Activated CD8-positive, alpha-beta memory T cell treated with anti-CD3 and anti-CD28 coated beads for 24 hours (primary cell): ENCODE data around the gene GRK5.
"Not testable (repeated sequence)": the region's sequence is repeated elsewhere in the genome, so short reads cannot be mapped to it uniquely, and the experiment has no call there.

Source experiments
- DNase-seq: peaks from one replicate; pipeline ENCODE4 v3.0.0-alpha.2; 2020

The GRK5 gene

DNA sequence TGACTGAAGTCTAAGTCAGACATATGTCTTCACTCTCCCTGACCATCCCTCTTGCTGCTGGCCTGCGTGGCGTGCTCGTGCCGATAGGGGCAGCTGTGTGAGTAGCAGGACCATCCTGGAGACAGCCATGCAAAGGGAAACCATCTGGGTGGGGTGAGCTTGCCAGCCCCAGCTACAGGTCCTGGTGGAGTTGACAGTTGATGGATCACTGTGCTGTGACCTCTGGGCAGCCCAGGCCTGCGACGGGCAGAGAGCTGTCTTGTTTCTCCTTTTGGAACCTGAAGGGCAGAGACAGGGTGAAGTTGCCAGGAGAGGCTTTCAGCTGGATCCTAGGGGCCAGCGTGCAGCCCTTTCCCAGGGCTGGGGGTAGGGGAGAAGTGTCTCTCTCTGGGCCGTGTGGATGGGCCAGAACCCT lies 44.7 kb downstream of the GRK5 start:
- DNase-seq: no peak

GRCh38 chr10:119252470-119253151 lies 45.2 kb downstream of the GRK5 start:
- no peak for DNase-seq

DNA sequence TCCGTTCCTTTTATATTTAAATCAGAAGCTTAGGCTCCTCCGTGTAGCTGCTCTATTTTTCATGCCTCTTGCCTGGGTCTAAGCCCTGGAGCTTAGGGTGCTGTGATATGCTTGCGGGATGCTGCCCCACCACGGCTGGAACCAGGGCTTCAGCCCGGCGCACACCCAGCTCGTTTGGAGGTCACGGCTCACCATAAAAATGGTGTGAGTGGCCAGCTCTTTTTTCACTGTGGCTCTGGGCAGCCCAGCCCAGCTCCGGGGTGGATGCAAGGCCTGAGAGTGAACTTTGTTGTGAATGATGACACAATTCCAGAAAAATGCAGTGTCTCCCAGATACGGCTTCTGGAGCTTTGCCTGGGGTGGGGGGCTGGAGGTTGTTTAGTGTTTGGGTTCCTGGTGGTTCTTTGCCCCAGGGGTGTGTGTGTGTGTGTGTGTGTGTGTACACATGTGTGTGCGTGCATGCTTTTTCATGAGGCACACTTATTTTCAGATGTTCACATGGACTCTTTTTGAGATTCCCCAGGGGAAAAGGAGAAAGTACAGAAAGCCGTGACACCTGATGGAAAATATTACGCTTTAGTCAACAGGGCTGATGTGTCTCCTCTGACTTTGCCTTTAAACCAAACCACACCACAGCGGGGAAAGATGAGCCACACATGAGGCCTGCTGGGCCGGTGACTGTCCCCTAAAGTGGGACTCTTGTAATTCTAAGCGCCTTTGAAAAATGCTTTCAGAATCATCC lies 46.2 kb downstream of the GRK5 start:
- DNase-seq: no peak

- DNase-seq: no peak
These were observed 47.0 kb downstream of the GRK5 start for GRCh38 chr10:119254335-119254734.

DNA sequence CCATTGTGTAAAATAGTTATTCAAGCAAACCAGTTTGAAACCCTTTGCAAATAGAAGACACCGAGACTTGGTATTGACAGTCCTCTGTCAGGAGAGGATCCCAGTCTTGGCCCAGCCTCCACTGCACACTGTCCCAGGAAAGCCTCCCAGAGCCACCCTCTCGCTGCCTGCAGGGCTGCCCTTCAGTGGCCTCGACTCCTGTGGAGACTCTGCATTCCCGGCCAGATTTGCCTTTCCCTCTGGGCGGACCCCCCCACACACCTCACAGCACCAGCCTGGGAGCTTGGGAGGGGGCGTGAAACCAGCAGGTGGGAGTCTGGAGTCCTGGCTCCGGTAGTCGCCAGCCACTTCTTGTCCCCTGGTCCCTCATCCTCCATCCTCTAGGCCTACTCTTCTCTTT lies 48.7 kb downstream of the GRK5 start:
- DNase-seq: no peak

DNA sequence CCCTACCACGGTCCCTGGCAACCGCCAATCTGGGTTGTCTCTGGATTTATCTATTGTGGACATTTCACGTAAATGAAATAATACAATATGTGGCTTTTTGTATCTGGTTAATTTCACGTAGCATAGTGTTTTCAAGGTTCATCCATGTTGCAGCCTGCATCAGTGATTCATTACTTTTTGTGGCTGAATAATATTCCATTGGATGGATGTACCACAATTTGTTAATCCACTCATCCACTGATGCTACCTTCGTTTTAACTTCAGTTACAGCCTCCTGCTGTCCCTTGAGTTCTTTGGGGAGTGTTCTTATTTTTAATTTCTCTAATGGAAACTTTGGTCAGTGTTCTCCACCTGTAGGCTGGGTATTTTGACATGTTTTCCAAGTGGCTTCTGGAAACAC lies 49.5 kb downstream of the GRK5 start:
- DNase-seq: no peak

DNA sequence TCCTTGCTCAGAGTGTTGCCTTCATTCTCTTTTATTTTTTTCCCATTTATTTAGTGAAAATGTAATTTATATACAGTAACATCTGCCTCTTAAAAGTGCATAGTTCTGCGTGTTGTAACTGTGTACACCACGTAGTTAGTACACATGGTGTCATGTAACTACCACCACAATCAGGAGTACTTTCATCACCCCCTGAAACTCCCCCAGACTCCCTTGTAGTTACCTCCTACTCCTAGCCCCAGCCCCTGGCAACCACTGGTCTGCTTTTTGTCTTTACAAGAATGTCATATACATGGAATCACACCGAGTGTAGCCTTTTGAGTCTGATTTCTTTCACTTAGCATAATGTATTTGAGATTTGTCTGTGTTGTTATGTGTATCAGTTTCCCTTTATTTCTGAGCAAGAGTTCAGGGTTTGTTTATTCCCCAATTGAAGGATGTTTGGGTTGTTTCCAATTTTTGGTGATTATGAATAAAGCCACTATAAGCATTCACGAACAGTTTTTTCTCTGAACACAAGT lies 50.6 kb downstream of the GRK5 start:
- no peak for DNase-seq

DNA sequence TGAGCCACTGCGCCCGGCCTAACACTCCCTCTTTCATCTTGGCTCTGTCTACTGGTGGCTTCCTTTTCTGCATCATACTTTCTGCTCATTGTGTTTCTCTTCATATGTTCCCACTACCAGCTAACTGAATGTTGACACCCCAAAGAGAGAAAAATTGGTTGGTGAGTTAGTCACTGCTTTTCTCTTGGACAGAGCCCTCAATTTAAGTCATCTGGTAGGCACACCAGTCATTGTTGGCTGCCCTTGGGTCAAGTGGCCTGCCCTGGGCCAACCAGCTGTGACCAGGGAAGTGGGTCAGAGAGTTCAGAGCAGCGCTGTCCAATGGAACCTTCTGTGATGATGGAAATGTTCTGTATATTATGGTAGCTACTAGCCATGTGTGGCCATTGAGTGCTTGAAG lies 52.0 kb downstream of the GRK5 start:
- no peak for DNase-seq

DNA sequence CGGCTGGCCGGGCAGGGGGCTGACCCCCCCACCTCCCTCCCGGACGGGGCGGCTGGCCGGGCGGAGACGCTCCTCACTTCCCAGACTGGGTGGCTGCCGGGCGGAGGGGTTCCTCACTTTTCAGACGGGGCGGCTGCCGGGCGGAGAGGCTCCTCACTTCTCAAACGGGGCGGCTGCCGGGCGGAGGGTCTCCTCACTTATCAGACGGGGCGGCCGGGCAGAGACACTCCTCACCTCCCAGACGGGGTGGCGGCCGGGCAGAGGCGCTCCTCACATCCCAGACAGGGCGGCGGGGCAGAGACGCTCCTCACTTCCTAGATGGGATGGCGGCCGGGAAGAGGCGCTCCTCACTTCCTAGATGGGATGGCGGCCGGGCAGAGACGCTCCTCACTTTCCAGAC lies 53.6 kb downstream of the GRK5 start:
- DNase-seq: not testable (repeated sequence)

GRCh38 chr10:119263951-119264617 lies 56.7 kb downstream of the GRK5 start:
- no peak for DNase-seq

GRCh38 chr10:119265691-119266090 lies 58.3 kb downstream of the GRK5 start:
- DNase-seq: no peak

GRCh38 chr10:119267384-119267783 lies 60.0 kb downstream of the GRK5 start:
- no peak for DNase-seq

- DNase-seq: no peak
These were observed 61.1 kb downstream of the GRK5 start for GRCh38 chr10:119268428-119268827.

- DNase-seq: peak; percentile 81
These were observed 61.6 kb downstream of the GRK5 start for GRCh38 chr10:119268871-119269506.

- no peak for DNase-seq
These were observed 62.4 kb downstream of the GRK5 start for GRCh38 chr10:119269737-119270136.

DNA sequence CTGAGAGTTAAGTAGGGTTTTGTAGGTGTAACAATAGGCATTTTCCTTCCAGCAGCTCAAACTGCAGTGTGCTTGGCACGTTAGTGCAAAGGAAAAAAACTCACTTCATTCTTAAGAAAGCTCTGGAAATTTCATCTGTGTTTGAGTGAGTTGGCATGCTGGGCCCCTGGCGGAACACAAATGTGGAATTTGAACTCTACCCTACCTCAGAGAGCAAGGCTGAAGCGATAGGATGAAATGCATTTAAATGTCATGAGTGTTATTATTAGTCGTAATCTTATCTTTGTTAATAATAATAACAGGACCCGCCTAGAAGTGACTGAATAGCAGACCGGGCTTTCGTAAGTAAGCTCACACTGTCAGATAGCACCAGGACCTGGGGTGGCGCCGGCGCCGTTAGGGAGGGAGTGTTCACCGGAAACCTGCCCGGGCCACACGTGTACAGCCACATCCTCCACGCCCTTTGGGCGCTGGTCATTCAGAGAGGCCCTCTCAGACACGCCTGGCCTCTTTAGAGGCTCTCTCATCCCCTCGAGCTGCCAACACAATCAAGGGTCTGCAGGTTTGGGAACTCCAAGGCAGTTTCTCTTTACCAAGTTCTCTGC lies 63.5 kb downstream of the GRK5 start:
- DNase-seq: peak; percentile 77

GRCh38 chr10:119272338-119272734 lies 65.0 kb downstream of the GRK5 start:
- DNase-seq: not testable (repeated sequence)

DNA sequence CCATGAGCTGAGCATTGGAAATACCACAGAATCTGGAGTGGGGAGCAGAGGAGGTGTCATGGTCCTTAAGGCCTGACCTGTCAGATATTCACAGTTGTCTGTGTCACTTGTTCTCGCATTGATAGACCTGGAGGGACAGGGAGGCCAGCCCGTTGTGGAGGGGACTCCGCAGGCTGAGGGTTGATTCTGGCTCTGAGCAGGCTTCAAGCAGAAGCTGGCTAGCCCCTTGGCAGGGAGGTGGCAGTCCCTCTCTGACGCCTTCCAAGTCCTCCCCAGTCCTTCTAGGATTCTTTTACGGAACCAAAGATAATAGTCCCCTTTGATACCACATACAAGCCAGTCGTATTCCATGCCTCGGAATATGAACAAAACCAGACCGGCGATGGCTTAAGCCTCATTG lies 65.4 kb downstream of the GRK5 start:
- DNase-seq: no peak

DNA sequence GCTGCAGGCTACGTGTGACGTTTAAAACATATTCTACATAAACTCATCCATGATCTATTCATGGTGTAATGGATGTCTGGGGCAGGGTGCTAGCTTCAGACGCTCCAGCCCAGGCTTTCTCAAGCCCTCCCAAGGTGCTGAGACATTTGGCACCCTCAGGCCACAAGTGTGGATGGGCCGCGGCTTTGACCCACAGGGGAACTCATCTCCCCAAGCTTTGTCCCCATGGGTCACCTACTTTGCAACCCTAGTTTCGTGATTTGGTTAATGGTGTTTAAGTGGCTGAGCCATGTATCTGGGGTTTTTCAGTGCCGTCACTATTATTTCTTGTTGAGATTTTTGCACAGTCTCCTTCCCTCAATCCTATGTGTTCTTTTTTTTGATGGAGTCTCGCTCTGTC lies 66.0 kb downstream of the GRK5 start:
- DNase-seq: no peak

DNA sequence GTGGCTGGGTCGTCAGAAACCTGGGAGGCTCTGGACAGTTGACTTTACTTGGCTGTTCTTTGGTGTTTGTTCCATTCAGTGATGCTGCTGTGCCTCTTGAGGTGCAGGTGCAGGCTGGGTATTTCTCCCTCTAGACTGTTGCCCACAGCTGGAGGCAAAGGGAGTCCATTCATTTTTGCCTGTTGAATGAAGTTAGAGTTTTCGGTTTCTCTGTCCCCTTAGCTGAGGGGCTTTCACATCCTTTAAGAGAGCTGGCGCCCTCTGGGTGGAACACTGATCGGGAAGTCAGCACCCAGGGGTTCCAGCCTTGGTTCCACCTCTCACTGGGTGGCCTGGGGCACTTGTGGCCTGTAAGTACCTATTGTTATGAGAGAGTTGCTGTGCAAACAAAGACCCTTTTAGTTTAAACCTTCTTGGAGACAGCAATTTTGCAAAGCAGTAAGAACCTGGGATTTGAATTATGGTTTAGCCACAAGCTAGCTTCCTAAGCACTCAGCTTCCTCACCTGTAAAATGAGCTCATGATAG lies 67.2 kb downstream of the GRK5 start:
- no peak for DNase-seq

GRCh38 chr10:119275085-119275484 lies 67.7 kb downstream of the GRK5 start:
- no peak for DNase-seq

GRCh38 chr10:119276194-119276593 lies 68.8 kb downstream of the GRK5 start:
- DNase-seq: not testable (repeated sequence)
